ENCODE data around the gene TMEM225. TPM values are rescaled to one million over a fixed set of nuclear protein-coding genes. Genes with fewer than 3 reads are reported as not detected.

TMEM225 gene
- total and polyA plus RNA-seq, 10 of the 15 experiments (the other 5 are each of a cell fraction or from before 2014, with no cell fraction given): not detected

DNA sequence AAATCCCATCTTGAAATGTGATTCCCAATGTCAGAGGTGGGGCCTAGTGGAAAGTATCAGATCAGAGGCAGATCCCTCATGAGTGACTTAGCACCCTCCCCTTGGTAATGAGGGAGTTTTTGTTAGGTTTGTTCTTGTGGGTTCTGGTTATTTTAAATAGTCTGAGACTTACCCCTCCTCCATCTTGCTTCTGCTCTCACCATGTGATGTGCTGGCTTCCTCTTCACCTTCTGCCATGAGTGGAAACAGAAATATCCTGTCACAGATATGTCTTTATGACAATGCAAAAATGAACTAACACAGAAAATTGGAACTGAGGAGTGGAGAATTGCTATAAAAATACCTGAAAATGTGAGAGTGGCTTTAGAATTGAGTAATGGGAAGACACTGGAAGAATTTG, 33.1 kb downstream of the TMEM225 start:
- H3K36me3 ChIP-seq (ENCODE audit: control insufficient read depth in 2 of 2, insufficient read depth in 2 of 2, low read length in 1 of 2): no peaks in the 10 kb centered on the region
- in situ Hi-C loops (cut with MboI): no loop called here
- H3K9me3 ChIP-seq (replicated peaks; ENCODE audit: control insufficient read depth, insufficient read depth, low read length): no peaks in the 10 kb centered on the region
- H3K9ac ChIP-seq (ENCODE audit: control insufficient read depth, insufficient read depth, low read length): no peak overlapping the region
- H3K4me1 ChIP-seq (ENCODE audit: control insufficient read depth, insufficient read depth, low read length): no peaks in the 10 kb centered on the region
- no peak for ATAC-seq
- H4K20me1 ChIP-seq (ENCODE audit: control insufficient read depth, insufficient read depth): no peaks in the 10 kb centered on the region
- CTCF ChIA-PET: no interaction called here
- SMC1A ChIA-PET (ENCODE audit: uncharacterized antibody, unreplicated experiment): no interaction called here
- no peak overlapping the region for H2AFZ ChIP-seq (ENCODE audit: control insufficient read depth, low read depth, low read length)
- H3K79me2 ChIP-seq (ENCODE audit: control insufficient read depth, insufficient read depth, low read length): no peaks in the 10 kb centered on the region
- POLR2A ChIA-PET: no interaction called here
- RAD21 ChIA-PET (ENCODE audit: unreplicated experiment): no interaction called here
- no peak for TF ChIP-seq NFIC (IDR thresholded peaks at IDR 0.05; ENCODE audit: low read depth, low read length)
- TF ChIP-seq HDGF (IDR thresholded peaks at IDR 0.05): no peak
- TF ChIP-seq SUZ12 (IDR thresholded peaks at IDR 0.05; ENCODE audit: unreplicated experiment): no peak
- TF ChIP-seq ZSCAN29 (IDR thresholded peaks at IDR 0.05): no peak
- no peak for TF ChIP-seq TAF1 (IDR thresholded peaks at IDR 0.05; ENCODE audit: borderline replicate concordance, low read depth, low read length)
- TF ChIP-seq ZZZ3 (IDR thresholded peaks at IDR 0.05; ENCODE audit: control insufficient read depth, insufficient read length, low read depth): no peak
- no peak for TF ChIP-seq EGR1 (IDR thresholded peaks at IDR 0.05; ENCODE audit: borderline replicate concordance in 1 of 2, low read depth in 2 of 2, low read length in 2 of 2)
- TF ChIP-seq, protein P1, sequence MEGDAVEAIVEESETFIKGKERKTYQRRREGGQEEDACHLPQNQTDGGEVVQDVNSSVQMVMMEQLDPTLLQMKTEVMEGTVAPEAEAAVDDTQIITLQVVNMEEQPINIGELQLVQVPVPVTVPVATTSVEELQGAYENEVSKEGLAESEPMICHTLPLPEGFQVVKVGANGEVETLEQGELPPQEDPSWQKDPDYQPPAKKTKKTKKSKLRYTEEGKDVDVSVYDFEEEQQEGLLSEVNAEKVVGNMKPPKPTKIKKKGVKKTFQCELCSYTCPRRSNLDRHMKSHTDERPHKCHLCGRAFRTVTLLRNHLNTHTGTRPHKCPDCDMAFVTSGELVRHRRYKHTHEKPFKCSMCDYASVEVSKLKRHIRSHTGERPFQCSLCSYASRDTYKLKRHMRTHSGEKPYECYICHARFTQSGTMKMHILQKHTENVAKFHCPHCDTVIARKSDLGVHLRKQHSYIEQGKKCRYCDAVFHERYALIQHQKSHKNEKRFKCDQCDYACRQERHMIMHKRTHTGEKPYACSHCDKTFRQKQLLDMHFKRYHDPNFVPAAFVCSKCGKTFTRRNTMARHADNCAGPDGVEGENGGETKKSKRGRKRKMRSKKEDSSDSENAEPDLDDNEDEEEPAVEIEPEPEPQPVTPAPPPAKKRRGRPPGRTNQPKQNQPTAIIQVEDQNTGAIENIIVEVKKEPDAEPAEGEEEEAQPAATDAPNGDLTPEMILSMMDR (IDR thresholded peaks at IDR 0.05 in 2 of 3, conservative IDR thresholded peaks at IDR 0.05 in 1 of 3; ENCODE audit: control insufficient read depth in 2 of 3, extremely low read depth in 1 of 3, insufficient read depth in 1 of 3, low read depth in 3 of 3, low read length in 3 of 3): no peak
- TF ChIP-seq BRCA1 (IDR thresholded peaks at IDR 0.05; ENCODE audit: low read depth, low read length): no peak
- no peak for TF ChIP-seq MYC (IDR thresholded peaks at IDR 0.05; ENCODE audit: insufficient read depth, insufficient read length, insufficient replicate concordance, low read length, severe bottlenecking)
- TF ChIP-seq CBX5 (IDR thresholded peaks at IDR 0.05; ENCODE audit: low read depth): no peak
- no peak for TF ChIP-seq FOXM1 (IDR thresholded peaks at IDR 0.05; ENCODE audit: low read depth, low read length)
- DNase-seq (ENCODE audit: low read depth, low spot score): no peak
- BruUV-seq (replicated peaks): no TSS peak
- no peak overlapping the region for H3K27ac ChIP-seq (ENCODE audit: control insufficient read depth, insufficient read depth)
- H3K4me2 ChIP-seq (ENCODE audit: control insufficient read depth, insufficient read depth): no peak overlapping the region
- FAIRE-seq: no peak
- no peak overlapping the region for H3K4me3 ChIP-seq
- no peaks in the 10 kb centered on the region; a peak in 1 of 4 replicates for H3K27me3 ChIP-seq (replicated peaks in 1 of 2; ENCODE audit: control insufficient read depth in 2 of 2, insufficient read depth in 2 of 2, low read length in 1 of 2)
- intact Hi-C loops (cut with micrococcal nuclease; ENCODE audit: unreplicated experiment): no loop called here

Data from GM12878 (cell line).